ENCODE measurements around the gene GARNL3.

The GARNL3 gene

GRCh38 chr9:127411122-127411521, 146.5 kb downstream of the GARNL3 start:
- DNase-seq: peak; percentile 71

GRCh38 chr9:127415141-127415540, 150.6 kb downstream of the GARNL3 start:
- DNase-seq: no peak

- no peak for DNase-seq
These were observed 151.1 kb downstream of the GARNL3 start for GRCh38 chr9:127415657-127416056.

GRCh38 chr9:127417131-127418036, 152.8 kb downstream of the GARNL3 start:
- no peak for DNase-seq

- DNase-seq: peak; percentile 30
These were observed 153.5 kb downstream of the GARNL3 start for GRCh38 chr9:127418037-127418471.

GRCh38 chr9:127419348-127419747, 154.8 kb downstream of the GARNL3 start:
- no peak for DNase-seq

- no peak for DNase-seq
These were observed 156.5 kb downstream of the GARNL3 start for GRCh38 chr9:127421057-127421456.

- peak; percentile 20 for DNase-seq
These were observed 157.7 kb downstream of the GARNL3 start for GRCh38 chr9:127422133-127422782.

GRCh38 chr9:127422787-127423186, 158.2 kb downstream of the GARNL3 start:
- no peak for DNase-seq

GRCh38 chr9:127423476-127423933, 158.9 kb downstream of the GARNL3 start:
- DNase-seq: peak; percentile 58

GRCh38 chr9:127423934-127424675, 159.5 kb downstream of the GARNL3 start, which contains the start of gene ZNF79:
TSS of gene ZNF79 (plus strand) at chr9:127424382. CDS start at chr9:127424788, 406 bp downstream.
- DNase-seq: peak; percentile 93

- DNase-seq: no peak
These were observed 160.1 kb downstream of the GARNL3 start for GRCh38 chr9:127424676-127424999.

- DNase-seq: peak; percentile 39
These were observed 162.2 kb downstream of the GARNL3 start for GRCh38 chr9:127426756-127427155.

- DNase-seq: no peak
These were observed 163.8 kb downstream of the GARNL3 start for GRCh38 chr9:127428348-127428747.

- no peak for DNase-seq
These were observed 165.8 kb downstream of the GARNL3 start for GRCh38 chr9:127430415-127430814.

GRCh38 chr9:127437497-127438264, 173.1 kb downstream of the GARNL3 start:
- DNase-seq: no peak

GRCh38 chr9:127438394-127438793, 173.8 kb downstream of the GARNL3 start:
- no peak for DNase-seq

Data from suppressor macrophage treated with lipopolysaccharide for 4 hours (primary cell).